ENCODE results near the gene CMTM8.
"Not testable (repeated sequence)": the region's sequence is repeated elsewhere in the genome, so short reads cannot be mapped to it uniquely, and the experiment has no call there.

Gene CMTM8

GRCh38 chr3:32387512-32387911, 149.0 kb downstream of the CMTM8 start:
- DNase-seq: no peak

DNA sequence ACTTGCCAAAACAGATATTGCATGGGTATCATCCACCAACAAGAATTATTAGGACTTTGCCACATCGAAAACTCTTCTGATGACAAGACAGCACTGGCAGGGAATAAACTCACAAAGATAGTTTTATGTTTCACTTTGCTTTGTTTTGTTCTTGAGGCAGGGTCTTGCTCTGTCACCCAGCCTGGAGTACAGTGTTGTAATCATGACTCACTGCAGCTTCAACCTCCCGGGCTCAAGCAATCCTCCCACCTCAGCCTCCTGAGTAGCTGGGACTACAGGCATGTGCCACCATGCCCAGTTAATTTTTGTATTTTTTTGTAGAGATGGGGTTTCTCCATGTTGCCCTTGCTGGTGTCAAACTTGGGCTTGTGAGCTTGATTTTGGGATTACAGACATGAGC, 151.1 kb downstream of the CMTM8 start:
- not testable (repeated sequence) for DNase-seq

- DNase-seq: peak; percentile 10 to 15
Observed at GRCh38 chr3:32391643-32392535, 153.4 kb downstream of the CMTM8 start, which contains the start of gene CMTM7. CMTM7 (plus strand) TSS chr3:32391853; CDS start chr3:32391907, 54 bp downstream.

- no peak for DNase-seq
Observed at GRCh38 chr3:32392536-32393302, 154.2 kb downstream of the CMTM8 start.

DNA sequence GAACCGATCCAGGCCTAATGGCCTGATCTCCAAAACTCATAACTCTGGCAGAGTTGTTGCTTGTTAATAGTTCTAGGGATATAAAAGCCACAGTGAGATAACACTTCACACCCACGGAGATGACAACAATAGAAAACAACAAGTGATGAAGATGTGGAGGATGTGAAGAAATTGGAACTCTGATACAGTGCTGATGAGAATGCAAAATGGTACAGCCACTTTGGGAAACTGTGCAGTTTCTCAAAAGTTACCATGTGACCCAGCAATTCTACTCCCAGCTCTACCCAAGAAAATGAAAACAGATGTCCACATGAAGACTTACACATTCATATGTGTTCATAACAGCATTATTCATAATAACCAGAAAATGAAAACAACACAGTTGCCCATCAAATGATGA, 157.0 kb downstream of the CMTM8 start:
- DNase-seq: no peak

- DNase-seq: no peak
Observed at GRCh38 chr3:32397941-32398340, 159.5 kb downstream of the CMTM8 start.

GRCh38 chr3:32398531-32398930, 160.1 kb downstream of the CMTM8 start:
- DNase-seq: no peak

GRCh38 chr3:32399030-32399620, 160.6 kb downstream of the CMTM8 start:
- peak in 1 of 2 experiments; percentile 55 for DNase-seq

GRCh38 chr3:32401126-32401525, 162.6 kb downstream of the CMTM8 start:
- DNase-seq: no peak

GRCh38 chr3:32401556-32402081, 163.1 kb downstream of the CMTM8 start:
- no peak for DNase-seq

- DNase-seq: no peak
Observed at GRCh38 chr3:32403663-32404062, 165.2 kb downstream of the CMTM8 start.

DNA sequence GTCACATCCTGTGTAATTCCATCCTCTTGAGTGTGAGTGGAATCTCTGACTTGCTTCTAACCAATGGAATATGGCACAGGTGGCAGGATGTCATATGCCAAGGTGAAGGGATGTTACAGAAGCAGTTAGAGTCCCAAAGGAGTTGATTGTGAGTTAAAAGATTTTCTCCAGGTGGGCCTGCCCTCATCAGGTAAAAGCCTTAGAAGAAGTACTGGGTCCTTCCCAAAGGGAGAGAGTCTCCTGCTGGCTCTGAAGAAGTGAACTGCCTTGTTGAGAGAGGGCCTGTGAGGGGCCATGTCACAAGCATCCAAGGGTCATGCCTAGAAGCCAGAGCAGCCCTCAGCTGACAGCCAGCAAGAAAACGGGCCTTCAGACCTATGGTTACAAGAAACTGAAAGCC, 166.2 kb downstream of the CMTM8 start:
- DNase-seq: no peak

- no peak for DNase-seq
Observed at GRCh38 chr3:32405155-32405554, 166.7 kb downstream of the CMTM8 start.

GRCh38 chr3:32405711-32406323, 167.3 kb downstream of the CMTM8 start:
- no peak for DNase-seq

- no peak for DNase-seq
Observed at GRCh38 chr3:32406486-32407408, 168.3 kb downstream of the CMTM8 start.

DNA sequence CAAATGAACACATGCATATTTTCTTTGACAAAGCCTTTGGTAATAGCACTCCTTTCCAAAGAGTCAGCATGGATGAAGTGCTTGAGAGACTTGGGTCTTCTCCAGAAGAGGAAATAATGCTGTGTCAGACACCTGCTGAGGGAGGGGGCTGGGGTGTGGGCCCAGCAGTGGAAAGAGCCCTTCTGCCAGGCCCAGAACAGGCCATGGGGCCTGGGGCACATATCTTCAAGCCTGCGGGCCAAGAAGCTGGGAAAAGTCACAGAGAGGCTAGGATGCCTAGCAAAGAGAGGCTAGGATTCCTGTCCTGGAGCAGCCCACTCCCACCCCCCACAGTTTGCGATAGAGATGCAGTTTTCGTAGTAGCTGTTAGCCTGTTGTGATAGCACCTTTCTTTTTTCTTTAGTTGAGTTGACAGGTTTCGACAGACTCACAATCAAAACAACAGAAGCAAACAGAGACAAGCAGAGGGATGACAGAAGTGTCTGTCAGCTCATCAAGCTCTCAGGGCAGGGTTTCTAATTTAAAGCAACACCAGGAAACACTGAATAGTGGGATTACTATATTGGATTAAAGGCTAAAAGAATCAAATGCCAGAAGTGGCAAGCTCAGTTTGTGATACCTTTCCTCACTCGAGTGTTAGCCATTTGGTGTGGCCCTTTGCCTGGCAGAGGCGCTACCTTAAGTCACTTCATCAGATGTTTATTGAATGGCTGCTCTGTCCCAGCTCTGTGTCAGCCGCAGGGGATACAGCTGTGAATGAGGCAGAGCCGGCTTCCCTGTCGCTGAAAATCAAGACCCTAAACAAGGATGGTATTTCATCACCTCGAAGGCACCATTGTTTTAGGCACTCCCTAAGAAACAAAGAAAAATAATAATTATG, 172.1 kb downstream of the CMTM8 start:
- DNase-seq: no peak

GRCh38 chr3:32411442-32411841, 173.0 kb downstream of the CMTM8 start:
- DNase-seq: no peak

GRCh38 chr3:32412887-32413286, 174.4 kb downstream of the CMTM8 start:
- no peak for DNase-seq

- DNase-seq: no peak
Observed at GRCh38 chr3:32413845-32414521, 175.5 kb downstream of the CMTM8 start.
